HUES6 (cell line): ENCODE measurements around the gene UMODL1.

Experiments
- H3K27ac ChIP-seq: 2 replicates; pipeline ENCODE4 v1.7.0; 2013; ENCODE audit warnings: low read depth, mild to moderate bottlenecking, low read length, inconsistent platforms
- H3K27me3 ChIP-seq: 2 replicates; pipeline ENCODE4 v1.6.1; 2013; ENCODE audit warnings: low read length; ENCODE audit not compliant: control insufficient read depth, insufficient read depth
- H3K36me3 ChIP-seq: 2 replicates; pipeline ENCODE4 v1.6.1; 2013; ENCODE audit warnings: low read length; ENCODE audit not compliant: control insufficient read depth, insufficient read depth
- H3K4me1 ChIP-seq: 2 replicates; pipeline ENCODE4 v1.6.1; 2013; ENCODE audit warnings: low read length; ENCODE audit not compliant: control insufficient read depth, insufficient read depth
- H3K4me3 ChIP-seq: 2 replicates; pipeline ENCODE4 v1.5.1; 2013; ENCODE audit warnings: low read depth, low read length
- H3K9ac ChIP-seq: one replicate; pipeline ENCODE4 v1.6.1; 2013; ENCODE audit warnings: mild to moderate bottlenecking, low read length
- H3K9me3 ChIP-seq: 2 replicates; pipeline ENCODE4 v1.6.1; 2013; ENCODE audit warnings: low read depth, low read length; ENCODE audit not compliant: control insufficient read depth, insufficient read depth

UMODL1 gene

DNA sequence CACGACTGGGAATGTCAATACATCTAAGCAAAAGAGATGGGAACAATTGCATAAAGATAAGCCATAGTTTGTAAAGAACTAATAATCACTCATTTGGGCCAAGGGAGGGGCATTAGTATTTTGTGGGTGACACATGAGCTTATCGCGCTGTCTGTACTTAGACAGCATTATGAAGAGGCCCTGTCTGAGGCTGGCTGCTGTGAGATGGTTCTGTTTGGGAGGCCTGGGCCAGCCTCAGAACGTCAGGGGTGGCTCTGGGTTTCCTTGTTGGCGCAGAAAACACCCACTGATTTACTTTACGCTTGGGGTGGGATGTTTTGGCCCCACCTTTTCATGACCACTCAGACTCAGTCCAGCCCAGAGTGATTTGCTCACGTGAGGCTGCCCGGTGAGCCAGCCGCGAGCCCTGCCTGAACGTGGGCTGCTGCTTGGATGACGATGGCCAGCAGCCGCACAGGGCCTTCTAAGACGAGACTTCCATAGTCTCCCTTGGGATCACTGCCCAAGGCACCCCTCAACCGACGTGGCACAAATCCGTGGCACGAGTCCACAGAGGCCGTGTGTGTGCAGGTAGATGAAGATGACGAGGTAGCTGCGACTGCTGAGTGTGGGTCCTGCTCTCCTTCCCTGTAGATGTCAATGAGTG lies 18.7 kb downstream of the UMODL1 start:
- no peaks in the 10 kb centered on the region for H3K36me3 ChIP-seq
- H3K27me3 ChIP-seq = peaks cover 3% of the 10 kb centered on the region; the same call in 1 of the 2 replicates
- 0 out of 2 replicates have a peak, but pooled peaks cover 5% of the 10 kb centered on the region for H3K4me1 ChIP-seq
- no peak overlapping the region for H3K27ac ChIP-seq
- H3K9me3 ChIP-seq = peaks cover 11% of the 10 kb centered on the region
- H3K4me3 ChIP-seq = no peak overlapping the region
- no peak overlapping the region for H3K9ac ChIP-seq

DNA sequence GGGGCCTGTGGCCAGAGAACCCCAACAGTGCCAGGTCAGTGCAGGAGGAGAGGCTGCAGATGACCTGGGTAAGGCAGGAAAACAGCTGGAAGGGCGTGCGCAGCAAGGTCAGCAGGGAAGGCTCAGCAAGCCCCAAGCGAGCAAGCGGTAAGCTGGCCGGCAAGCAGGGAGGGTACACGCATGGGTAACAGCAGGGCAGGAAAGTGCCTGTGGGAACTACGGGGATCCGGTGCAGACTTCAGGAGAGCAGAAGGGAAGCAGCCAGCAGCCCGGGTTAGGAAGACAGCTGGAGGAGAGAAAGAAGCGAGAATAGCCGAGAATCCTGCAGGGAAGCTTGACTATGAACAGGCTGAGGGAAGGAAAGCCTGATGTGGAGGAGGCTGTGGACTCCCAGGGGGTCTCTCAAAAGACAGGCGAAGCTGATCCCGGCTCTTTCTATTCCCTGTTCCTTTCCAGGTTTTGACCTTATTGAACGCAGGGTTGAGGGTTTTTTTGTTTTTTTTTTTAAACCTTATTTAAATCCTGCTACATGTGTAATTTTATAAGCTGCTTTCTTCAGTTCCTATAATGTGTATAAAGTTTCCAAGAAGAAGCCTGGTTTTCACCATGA lies 20.9 kb downstream of the UMODL1 start:
- no peak overlapping the region for H3K4me3 ChIP-seq
- no peak overlapping the region for H3K9ac ChIP-seq
- no peaks in the 10 kb centered on the region for H3K36me3 ChIP-seq
- peaks cover 3% of the 10 kb centered on the region; the same call in 1 of the 2 replicates for H3K27me3 ChIP-seq
- peaks cover 18% of the 10 kb centered on the region for H3K9me3 ChIP-seq
- H3K27ac ChIP-seq = no peak overlapping the region
- H3K4me1 ChIP-seq = 0 out of 2 replicates have a peak, but pooled peaks cover 5% of the 10 kb centered on the region

DNA sequence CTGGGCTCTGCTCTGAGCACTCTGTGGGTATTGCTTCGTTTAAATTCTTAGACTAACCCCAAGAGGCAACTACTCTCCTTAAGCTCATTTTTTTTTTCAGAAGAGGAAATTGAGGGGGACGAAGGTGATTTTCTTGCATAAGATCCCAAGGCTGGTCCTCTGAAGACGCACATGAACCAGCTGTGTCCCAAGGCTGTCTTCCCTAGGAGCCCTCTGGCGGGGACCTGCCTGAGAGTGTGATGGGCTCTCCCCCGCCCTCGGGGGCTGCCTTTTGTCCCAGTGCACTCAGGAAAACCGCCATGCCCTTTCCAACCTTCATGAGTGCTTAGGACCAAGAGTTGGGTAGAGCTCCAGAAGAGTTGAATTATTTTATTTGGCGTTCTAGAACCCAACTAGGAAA lies 21.7 kb downstream of the UMODL1 start:
- Histone ChIP-seq H3K27me3 (peaks cover 3% of the 10 kb centered on the region; the same call in 1 of the 2 replicates), H3K36me3 (no peaks in the 10 kb centered on the region), H3K9me3 (peaks cover 18% of the 10 kb centered on the region)

DNA sequence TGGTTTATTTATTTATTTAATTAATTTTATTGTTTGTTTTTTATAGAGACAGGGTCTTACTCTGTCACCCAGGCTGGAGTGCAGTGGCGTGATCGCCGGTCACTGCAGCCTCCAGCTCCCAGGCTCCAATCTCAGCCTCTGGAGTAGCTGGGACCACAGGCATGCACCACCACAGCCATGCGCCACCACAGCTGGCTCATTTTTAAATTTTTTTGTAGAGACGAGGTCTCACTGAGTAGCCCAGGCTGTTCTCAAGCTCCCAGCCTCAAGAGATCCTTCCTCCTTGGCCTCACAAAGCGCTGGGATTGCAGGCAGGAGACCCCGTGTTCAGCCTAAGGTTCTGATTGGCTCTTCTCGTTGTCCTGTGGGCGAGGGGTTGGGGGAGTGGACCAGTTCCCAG lies 22.1 kb downstream of the UMODL1 start:
- H3K27me3 ChIP-seq = peaks cover 3% of the 10 kb centered on the region; the same call in 1 of the 2 replicates
- H3K9me3 ChIP-seq = peaks cover 18% of the 10 kb centered on the region
- no peak overlapping the region for H3K4me3 ChIP-seq
- no peaks in the 10 kb centered on the region for H3K36me3 ChIP-seq
- no peak overlapping the region for H3K27ac ChIP-seq
- H3K9ac ChIP-seq = no peak overlapping the region
- H3K4me1 ChIP-seq = 0 out of 2 replicates have a peak, but pooled peaks cover 5% of the 10 kb centered on the region

More for the DNA sequence above, 21.7 kb downstream of the UMODL1 start:
- no peak overlapping the region for H3K27ac ChIP-seq
- H3K4me1 ChIP-seq = 0 out of 2 replicates have a peak, but pooled peaks cover 5% of the 10 kb centered on the region
- H3K9ac ChIP-seq = no peak overlapping the region
- no peak overlapping the region for H3K4me3 ChIP-seq

DNA sequence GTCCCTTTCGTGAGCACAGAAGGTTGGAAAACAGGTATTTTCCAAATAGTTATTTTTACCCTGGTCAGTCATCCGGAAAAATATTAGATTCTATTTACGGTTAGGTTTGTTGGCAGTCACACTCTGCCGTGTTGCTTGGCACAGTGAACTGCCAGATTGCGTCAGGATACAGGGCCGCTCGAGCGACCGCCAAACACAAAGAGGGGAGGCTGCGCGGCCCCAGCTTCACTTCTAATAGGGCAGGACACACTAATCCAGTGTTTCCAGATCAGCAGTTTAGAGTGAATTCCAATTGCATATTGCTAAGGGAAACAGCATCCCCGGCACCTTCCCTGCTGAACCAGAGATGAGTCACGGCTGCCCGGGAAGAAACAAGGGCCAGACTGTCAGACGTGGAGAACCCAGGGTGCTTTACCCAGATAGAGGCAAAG lies 22.9 kb downstream of the UMODL1 start:
- no peak overlapping the region for H3K9ac ChIP-seq
- no peak overlapping the region for H3K27ac ChIP-seq
- H3K27me3 ChIP-seq = peaks cover 3% of the 10 kb centered on the region; the same call in 1 of the 2 replicates
- 0 out of 2 replicates have a peak, but pooled peaks cover 5% of the 10 kb centered on the region for H3K4me1 ChIP-seq
- peaks cover 18% of the 10 kb centered on the region for H3K9me3 ChIP-seq
- H3K36me3 ChIP-seq = no peaks in the 10 kb centered on the region
- no peak overlapping the region for H3K4me3 ChIP-seq

DNA sequence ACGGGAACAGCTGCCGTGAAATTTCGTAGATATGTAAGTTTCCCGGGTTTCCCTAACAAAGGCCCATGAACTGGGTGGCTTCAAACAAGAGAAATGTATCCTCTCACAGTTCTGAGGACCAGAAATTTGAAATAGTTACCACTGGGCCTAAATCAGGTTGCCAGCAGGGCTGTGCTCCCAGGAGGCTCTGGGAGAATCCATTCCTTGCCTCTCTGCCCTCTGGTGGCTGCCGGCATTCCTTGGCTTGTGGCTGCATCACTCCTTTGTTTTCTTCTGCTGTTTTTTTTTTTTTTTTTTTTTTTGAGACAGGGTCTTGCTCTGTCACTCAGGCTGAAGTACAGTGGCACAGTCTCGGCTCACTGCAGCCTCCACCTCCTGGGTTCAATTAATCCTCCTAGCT lies 23.7 kb downstream of the UMODL1 start:
- H3K4me3 ChIP-seq = no peak overlapping the region
- no peaks in the 10 kb centered on the region for H3K36me3 ChIP-seq
- no peak overlapping the region for H3K9ac ChIP-seq
- H3K4me1 ChIP-seq = 0 out of 2 replicates have a peak, but pooled peaks cover 5% of the 10 kb centered on the region
- peaks cover 18% of the 10 kb centered on the region for H3K9me3 ChIP-seq
- no peak overlapping the region for H3K27ac ChIP-seq
- peaks cover 3% of the 10 kb centered on the region; the same call in 1 of the 2 replicates for H3K27me3 ChIP-seq

DNA sequence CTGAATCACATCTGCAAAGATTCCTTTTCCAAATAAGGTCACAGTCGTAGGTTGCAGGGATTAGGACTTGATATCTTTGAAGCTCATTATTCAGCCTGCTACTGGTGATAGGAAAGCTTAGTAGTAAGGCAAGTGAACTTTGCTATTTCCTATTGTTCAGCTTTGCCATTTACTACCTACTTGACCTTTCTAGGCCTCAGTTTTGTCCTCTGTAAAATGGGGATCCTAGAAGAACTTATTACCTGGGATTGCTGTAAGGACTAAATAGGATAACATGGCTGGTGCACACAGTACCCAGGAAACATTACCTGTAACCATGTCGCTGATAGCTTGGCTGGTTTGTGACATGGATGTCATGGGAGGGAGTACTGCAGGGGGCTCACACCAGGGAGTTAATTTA lies 24.5 kb downstream of the UMODL1 start:
- H3K27me3 ChIP-seq = peaks cover 3% of the 10 kb centered on the region; the same call in 1 of the 2 replicates
- H3K9ac ChIP-seq = no peak overlapping the region
- H3K36me3 ChIP-seq = no peaks in the 10 kb centered on the region
- peaks cover 18% of the 10 kb centered on the region for H3K9me3 ChIP-seq
- no peak overlapping the region for H3K4me3 ChIP-seq
- no peak overlapping the region for H3K27ac ChIP-seq
- H3K4me1 ChIP-seq = 0 out of 2 replicates have a peak, but pooled peaks cover 5% of the 10 kb centered on the region

DNA sequence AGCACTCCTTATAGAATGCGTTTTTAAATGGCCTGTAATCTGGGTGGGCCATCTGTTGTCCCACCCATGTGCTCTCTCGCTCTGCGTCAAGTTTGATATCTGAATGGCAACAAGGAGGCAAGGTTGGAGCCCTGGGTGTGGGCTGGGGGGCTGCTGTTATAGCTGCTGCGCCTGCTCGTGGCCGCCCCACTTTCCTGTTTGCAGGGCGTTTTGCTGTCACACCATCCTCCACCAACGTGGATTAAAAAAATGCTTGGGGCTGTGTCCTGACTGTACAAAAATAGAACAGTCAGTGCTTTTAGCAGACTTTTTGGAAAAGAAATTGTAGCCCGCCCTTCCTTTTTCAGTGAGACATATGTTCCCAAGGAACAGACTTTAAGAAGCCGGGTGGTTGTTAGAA lies 25.4 kb downstream of the UMODL1 start:
- H3K9me3 ChIP-seq = peaks cover 18% of the 10 kb centered on the region
- no peaks in the 10 kb centered on the region for H3K36me3 ChIP-seq
- H3K4me3 ChIP-seq = no peak overlapping the region
- no peaks in the 10 kb centered on the region; the same call in 1 of the 2 replicates for H3K27me3 ChIP-seq
- H3K4me1 ChIP-seq = 0 out of 2 replicates have a peak, but pooled peaks cover 4% of the 10 kb centered on the region
- H3K27ac ChIP-seq = no peak overlapping the region
- no peak overlapping the region for H3K9ac ChIP-seq

DNA sequence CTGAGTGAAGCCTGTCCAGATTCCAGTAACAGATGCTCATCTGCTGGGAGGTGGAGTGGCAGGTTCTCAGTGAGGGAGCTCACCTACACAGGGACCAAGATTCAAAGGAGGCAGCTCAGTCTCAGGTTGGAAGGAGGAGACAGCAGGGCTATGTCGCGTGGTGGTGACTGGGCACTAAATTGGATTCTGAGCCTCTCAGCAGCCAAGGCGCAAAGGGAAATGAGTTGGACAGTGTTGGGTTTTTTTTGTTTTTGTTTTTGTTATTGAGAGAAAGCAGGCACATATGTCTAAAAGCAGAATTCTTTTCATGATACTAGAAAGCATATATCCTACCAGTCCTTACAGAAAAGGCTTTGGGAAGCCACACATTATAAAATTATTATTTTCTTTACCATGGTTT lies 26.2 kb downstream of the UMODL1 start:
- no peak overlapping the region for H3K9ac ChIP-seq
- no peak overlapping the region for H3K27ac ChIP-seq
- H3K4me3 ChIP-seq = no peak overlapping the region
- no peaks in the 10 kb centered on the region for H3K4me1 ChIP-seq
- no peaks in the 10 kb centered on the region for H3K27me3 ChIP-seq
- H3K9me3 ChIP-seq = peaks cover 18% of the 10 kb centered on the region
- H3K36me3 ChIP-seq = no peaks in the 10 kb centered on the region

DNA sequence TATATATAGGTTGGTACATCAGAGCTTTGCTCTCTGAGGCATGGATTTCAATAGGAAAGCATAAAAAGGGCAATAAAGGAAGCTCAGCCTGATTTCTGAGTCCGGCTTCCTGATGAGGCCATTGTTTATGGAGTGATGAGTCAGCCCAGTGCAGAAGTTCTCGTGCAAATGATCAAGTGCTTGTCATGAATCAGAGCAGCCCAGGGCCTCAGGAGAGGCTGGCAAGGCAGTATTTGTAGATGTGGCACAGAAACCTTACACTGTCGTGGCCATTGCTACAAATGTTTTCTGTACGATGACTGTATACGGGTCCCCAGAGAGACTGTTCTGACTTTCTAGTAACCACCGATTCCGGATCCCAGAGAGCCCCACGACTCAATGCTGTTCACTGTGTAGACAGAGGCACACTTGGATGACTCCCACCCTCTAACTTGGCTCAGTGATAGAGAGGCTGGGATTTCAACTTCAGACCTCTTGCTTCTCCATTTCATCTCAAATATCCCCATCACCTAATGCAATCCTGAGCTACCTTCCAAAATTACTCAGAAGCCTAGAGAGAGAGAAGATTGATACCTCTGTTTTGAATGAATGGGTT lies 26.8 kb downstream of the UMODL1 start:
- Histone ChIP-seq H3K36me3 (no peaks in the 10 kb centered on the region), H3K9me3 (peaks cover 18% of the 10 kb centered on the region), H3K27ac (no peak overlapping the region), H3K4me1 (no peaks in the 10 kb centered on the region), H3K27me3 (no peaks in the 10 kb centered on the region), H3K9ac (no peak overlapping the region), H3K4me3 (no peak overlapping the region)
